Activated CD4-positive, alpha-beta memory T cell treated with anti-CD3 and anti-CD28 coated beads, Interleukin-2, amount 10 ng/mL, durations not matched to agents 7 days and 5 days (primary cell): ENCODE data around the gene DYRK3. TPM values are rescaled to one million over a fixed set of nuclear protein-coding genes. Genes with fewer than 3 reads are reported as not detected.
"Not testable (repeated sequence)": the region's sequence is repeated elsewhere in the genome, so short reads cannot be mapped to it uniquely, and the experiment has no call there.

Experiments
- CTCF ChIA-PET: fragments of 350-600 bp; sonication (Branson Sonifier 250); formaldehyde crosslinking; loops from one replicate; lab custom pipeline; 2021; ENCODE audit warnings: antibody characterized with exemption, inconsistent platforms; lab: Charles Lee
- POLR2A ChIA-PET: fragments of 350-600 bp; sonication (Branson Sonifier 250); formaldehyde crosslinking; loops from one replicate; lab custom pipeline; 2021; ENCODE audit warnings: antibody characterized with exemption; lab: Charles Lee
- DNase-seq: peaks from one replicate; pipeline ENCODE4 v3.0.0-alpha.2; 2020
- H3K27ac Mint-ChIP-seq: one replicate; pipeline ENCODE4 v1.8.0; 2021; ENCODE audit warnings: mild to moderate bottlenecking, mixed read lengths
- H3K27me3 Mint-ChIP-seq: one replicate; pipeline ENCODE4 v1.8.0; 2021; ENCODE audit warnings: mixed read lengths
- H3K36me3 Mint-ChIP-seq: one replicate; pipeline ENCODE4 v1.8.0; 2021; ENCODE audit warnings: low read depth, mixed read lengths
- H3K4me1 Mint-ChIP-seq: one replicate; pipeline ENCODE4 v1.8.0; 2021; ENCODE audit warnings: mixed read lengths
- H3K4me3 Mint-ChIP-seq: one replicate; pipeline ENCODE4 v1.8.0; 2021; ENCODE audit warnings: mild to moderate bottlenecking, mixed read lengths
- H3K9me3 Mint-ChIP-seq: one replicate; pipeline ENCODE4 v1.8.0; 2021; ENCODE audit warnings: mixed read lengths
- total RNA-seq, 2 experiments: library from RNA; stranded (reverse); gene quantifications; one replicate each; pipeline ENCODE4 v1.2.3, GENCODE V29; 2021

The DYRK3 gene
- total RNA-seq, 2 experiments from 2014 or later = 8.8 to 9.2 TPM

DNA sequence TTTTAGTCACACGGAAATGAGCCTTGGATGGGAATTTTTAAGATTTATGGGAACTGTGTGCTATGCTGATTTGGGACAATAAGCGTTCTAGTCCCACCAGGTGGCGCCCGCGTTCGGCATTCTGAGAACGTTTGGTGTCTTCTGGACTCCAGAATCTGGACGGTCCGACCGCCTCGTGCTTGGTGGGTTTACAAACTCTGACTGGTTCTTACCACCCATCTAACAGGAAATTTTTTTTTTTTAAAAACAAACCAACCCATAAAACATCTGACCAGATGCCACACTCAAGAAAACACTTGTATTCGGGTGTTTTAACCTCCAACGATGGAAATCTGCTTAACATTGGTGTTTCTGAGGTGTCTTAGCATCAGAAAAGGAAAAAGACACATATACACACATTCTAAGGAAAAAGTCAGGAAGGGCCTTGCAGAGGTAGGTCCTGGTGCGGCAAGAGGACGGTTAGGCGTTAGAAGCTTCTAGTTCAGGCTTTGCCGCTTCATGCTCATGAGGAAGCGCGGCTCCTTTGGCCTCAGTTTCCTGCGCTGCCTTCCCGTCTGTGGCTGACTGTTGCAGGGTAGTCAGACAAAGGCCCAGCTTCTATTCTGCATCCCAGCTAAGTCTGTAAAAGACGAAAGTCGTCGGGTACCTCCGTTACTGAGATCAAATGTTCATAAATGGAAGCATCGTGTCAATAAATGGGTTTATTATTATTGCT lies 814 bp upstream of the DYRK3 start:
- Mint-ChIP-seq H3K4me1 (peaks cover 36% of the 10 kb centered on the region), H3K4me3 (peak overlapping the region; percentile 80), H3K36me3 (no peaks in the 10 kb centered on the region), H3K9me3 (no peaks in the 10 kb centered on the region), H3K27me3 (peaks cover 26% of the 10 kb centered on the region), H3K27ac (peak overlapping the region; percentile 80)
- POLR2A ChIA-PET = interaction anchor here (1.1 to 3.1 kb wide), 12 partner anchors 15 to 169 kb away, joined by 3 to 33 read pairs (median 6); partner anchors contain the start of genes EIF2D and IKBKE
- CTCF ChIA-PET = interaction anchor here (0.6 to 8.8 kb wide), 42 partner anchors 8 to 416 kb away, joined by 3 to 250 read pairs (median 5); partner anchors contain the start of genes EIF2D and FCMR
- DNase-seq = peak; percentile 80

DNA sequence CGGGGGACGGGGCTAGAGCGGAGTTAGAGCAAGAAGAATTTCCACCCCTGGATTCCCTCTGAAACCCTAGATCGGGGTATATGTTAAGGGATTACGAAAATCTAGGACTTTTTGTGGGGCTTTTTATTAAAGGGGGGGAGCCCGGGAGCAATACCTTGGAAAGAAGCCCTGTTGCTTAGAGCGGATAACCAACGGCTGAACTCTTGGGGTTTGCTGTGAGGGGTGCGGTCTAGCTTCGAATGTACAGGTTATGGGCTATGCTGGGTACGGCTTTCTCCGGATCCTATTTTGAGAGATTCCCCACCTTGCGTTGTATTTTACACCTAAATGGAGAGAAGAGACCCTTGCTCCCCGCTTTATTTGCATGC lies 626 bp downstream of the DYRK3 start:
- Mint-ChIP-seq H3K27ac (no peak overlapping the region), H3K36me3 (no peaks in the 10 kb centered on the region), H3K4me1 (peaks cover 36% of the 10 kb centered on the region), H3K27me3 (peaks cover 22% of the 10 kb centered on the region), H3K4me3 (peak overlapping the region; percentile 80), H3K9me3 (no peaks in the 10 kb centered on the region)
- DNase-seq = peak; percentile 25
- ChIA-PET POLR2A (interaction anchor here (0.8 to 3.1 kb wide), 12 partner anchors 13 to 166 kb away, joined by 3 to 33 read pairs (median 6); partner anchors contain the start of genes EIF2D and IKBKE), CTCF (interaction anchor here (0.6 to 8.8 kb wide), 22 partner anchors 9 to 1161 kb away, joined by 3 to 250 read pairs (median 7); partner anchors contain the start of genes EIF2D and FCMR)

DNA sequence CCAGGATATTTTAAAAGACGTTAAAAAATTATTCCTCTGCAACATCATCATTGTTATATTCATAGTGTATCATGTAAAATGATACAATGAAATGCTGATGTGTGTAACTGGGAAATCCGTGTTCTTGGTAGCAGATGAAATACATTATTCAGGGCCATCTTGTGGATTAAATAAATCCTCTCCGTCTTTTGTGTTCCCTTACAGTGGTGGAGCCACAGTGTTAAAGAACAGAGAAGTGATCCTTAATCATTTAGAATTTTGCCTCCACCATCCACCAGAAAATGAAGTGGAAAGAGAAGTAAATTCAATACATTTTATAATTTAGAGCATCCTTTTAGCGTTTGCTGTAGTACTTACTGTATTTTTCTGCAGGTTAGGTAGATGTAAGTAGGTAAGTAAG lies 1.3 kb downstream of the DYRK3 start:
- ChIA-PET POLR2A (interaction anchor here (1.7 to 3.1 kb wide), 2 partner anchors 27 kb away, joined by 6 to 33 read pairs; no protein-coding TSS in a partner anchor), CTCF (interaction anchor here (0.9 to 8.8 kb wide), 9 partner anchors 9 to 173 kb away, joined by 3 to 250 read pairs (median 5); partner anchors contain the start of gene EIF2D)
- DNase-seq = no peak
- Mint-ChIP-seq H3K4me3 (peak overlapping the region; percentile 9), H3K36me3 (no peaks in the 10 kb centered on the region), H3K4me1 (peaks cover 36% of the 10 kb centered on the region), H3K27ac (no peak overlapping the region), H3K27me3 (peaks cover 16% of the 10 kb centered on the region), H3K9me3 (no peaks in the 10 kb centered on the region)

DNA sequence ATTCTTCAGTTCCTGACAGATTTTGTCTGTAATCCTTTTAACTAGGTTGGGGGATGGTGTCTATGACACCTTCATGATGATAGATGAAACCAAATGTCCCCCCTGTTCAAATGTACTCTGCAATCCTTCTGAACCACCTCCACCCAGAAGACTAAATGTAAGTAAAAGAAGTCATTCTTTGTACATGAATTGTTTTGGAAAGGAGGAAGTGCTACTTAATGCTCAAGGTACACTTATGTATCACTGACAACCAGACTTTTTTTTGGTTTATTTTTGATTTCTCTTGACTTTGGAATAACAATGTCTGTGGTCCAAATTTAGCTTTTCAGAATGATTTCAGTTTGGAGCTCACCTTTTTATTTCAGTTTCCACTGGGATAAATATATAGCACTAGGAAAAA lies 2.3 kb downstream of the DYRK3 start:
- Mint-ChIP-seq H3K4me3 (no peak overlapping the region), H3K9me3 (no peaks in the 10 kb centered on the region), H3K36me3 (no peaks in the 10 kb centered on the region), H3K4me1 (peaks cover 36% of the 10 kb centered on the region), H3K27me3 (peaks cover 9% of the 10 kb centered on the region), H3K27ac (no peak overlapping the region)
- ChIA-PET POLR2A (interaction anchor here (1.7 kb wide), 1 partner anchor 26 kb away, joined by 6 read pairs; no protein-coding TSS in a partner anchor), CTCF (interaction anchor here (0.9 to 8.8 kb wide), 5 partner anchors 10 to 172 kb away, joined by 3 to 250 read pairs (median 4); partner anchors contain the start of gene EIF2D)
- no peak for DNase-seq

DNA sequence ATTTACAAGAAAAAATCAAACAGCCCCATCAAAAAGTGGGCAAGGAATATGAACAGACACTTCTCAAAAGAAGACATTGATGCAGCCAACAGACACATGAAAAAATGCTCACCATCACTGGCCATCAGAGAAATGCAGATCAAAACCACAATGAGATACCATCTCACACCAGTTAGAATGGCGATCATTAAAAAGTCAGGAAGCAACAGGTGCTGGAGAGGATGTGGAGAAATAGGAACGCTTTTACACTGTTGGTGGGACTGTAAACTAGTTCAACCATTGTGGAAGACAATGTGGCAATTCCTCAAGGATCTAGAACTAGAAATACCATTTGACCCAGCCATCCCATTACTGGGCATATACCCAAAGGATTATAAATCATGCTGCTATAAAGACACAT lies 6.7 kb downstream of the DYRK3 start:
- DNase-seq, H3K27me3 Mint-ChIP-seq, H3K4me1 Mint-ChIP-seq, CTCF ChIA-PET, POLR2A ChIA-PET, H3K9me3 Mint-ChIP-seq, H3K36me3 Mint-ChIP-seq, H3K4me3 Mint-ChIP-seq, H3K27ac Mint-ChIP-seq: not testable (repeated sequence)

DNA sequence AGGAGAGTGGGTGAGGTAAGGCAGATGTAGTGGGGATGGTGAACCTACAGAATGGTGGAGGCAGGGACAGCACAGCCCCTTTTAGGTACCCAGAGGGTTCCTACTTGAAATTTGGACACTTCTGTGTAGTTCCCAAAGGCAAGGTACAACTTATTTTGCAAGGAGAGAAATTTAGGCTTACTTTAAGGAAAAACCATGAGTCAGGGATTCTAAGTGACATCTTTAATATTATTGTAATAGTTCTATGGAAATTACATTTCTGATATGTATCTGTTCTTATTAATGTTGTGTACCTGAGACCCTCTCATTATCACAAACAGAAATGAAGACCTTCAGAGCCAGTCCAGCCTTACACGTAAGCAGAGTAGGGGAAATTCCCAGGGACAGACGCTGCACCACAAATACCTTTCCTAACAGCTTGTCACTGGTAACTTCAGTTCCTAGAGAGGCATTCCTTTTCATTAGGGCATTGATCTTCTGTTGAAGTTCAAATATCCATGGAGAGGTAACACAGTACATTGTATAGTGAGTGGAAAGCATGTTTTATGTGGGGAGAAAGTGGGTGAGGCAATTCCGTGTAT lies 7.9 kb downstream of the DYRK3 start:
- POLR2A ChIA-PET = no interaction called here
- CTCF ChIA-PET = interaction anchor here (8.4 kb wide), 1 partner anchor 20 kb away, joined by 50 read pairs; no protein-coding TSS in a partner anchor
- Mint-ChIP-seq H3K36me3 (peaks cover 16% of the 10 kb centered on the region), H3K4me3 (no peak overlapping the region), H3K4me1 (peaks cover 2% of the 10 kb centered on the region), H3K27ac (no peak overlapping the region), H3K9me3 (no peaks in the 10 kb centered on the region), H3K27me3 (no peaks in the 10 kb centered on the region)
- DNase-seq = no peak

DNA sequence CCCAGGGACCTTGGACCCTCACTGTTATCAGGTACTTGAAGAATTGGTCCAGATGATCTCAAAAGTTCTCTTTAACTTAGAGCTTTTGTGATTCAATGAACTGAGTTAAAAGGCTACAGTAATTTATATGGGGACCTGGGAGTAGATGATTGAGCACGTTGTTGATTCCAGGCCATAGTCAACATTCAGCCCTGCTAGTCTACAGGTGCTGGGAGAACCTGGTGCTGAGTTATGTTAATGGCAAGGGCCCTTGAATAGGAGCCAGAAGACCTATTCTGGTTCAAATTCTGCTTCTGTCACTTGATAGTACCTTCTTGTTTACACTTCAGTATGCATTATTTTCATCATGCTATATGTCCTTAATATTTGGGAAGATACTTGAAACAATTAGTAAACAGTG lies 11.2 kb downstream of the DYRK3 start:
- POLR2A ChIA-PET = no interaction called here
- no peaks in the 10 kb centered on the region for H3K9me3 Mint-ChIP-seq
- no peaks in the 10 kb centered on the region for H3K27me3 Mint-ChIP-seq
- H3K27ac Mint-ChIP-seq = no peak overlapping the region
- H3K4me1 Mint-ChIP-seq = peaks cover 5% of the 10 kb centered on the region
- no peak for DNase-seq
- H3K4me3 Mint-ChIP-seq = no peak overlapping the region
- H3K36me3 Mint-ChIP-seq = peaks cover 29% of the 10 kb centered on the region
- CTCF ChIA-PET = interaction anchor here (5.1 to 8.4 kb wide), 2 partner anchors 13 to 17 kb away, joined by 25 to 50 read pairs; partner anchors contain the start of gene DYRK3

DNA sequence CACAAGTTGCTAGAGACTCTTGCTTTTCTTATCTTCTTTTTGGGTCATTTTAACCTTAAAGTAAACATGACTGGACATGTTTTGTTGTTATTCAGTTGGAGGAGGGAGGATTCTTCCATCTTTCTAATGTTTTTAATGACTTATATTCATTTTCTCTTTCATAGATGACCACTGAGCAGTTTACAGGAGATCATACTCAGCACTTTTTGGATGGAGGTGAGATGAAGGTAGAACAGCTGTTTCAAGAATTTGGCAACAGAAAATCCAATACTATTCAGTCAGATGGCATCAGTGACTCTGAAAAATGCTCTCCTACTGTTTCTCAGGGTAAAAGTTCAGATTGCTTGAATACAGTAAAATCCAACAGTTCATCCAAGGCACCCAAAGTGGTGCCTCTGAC lies 11.9 kb downstream of the DYRK3 start:
- Mint-ChIP-seq H3K9me3 (no peaks in the 10 kb centered on the region), H3K36me3 (peaks cover 34% of the 10 kb centered on the region), H3K4me1 (peaks cover 5% of the 10 kb centered on the region), H3K27ac (no peak overlapping the region), H3K27me3 (no peaks in the 10 kb centered on the region), H3K4me3 (no peak overlapping the region)
- POLR2A ChIA-PET = no interaction called here
- no peak for DNase-seq
- CTCF ChIA-PET = interaction anchor here (0.8 to 8.4 kb wide), 7 partner anchors 13 to 226 kb away, joined by 3 to 50 read pairs (median 4); partner anchors contain the start of gene DYRK3

DNA sequence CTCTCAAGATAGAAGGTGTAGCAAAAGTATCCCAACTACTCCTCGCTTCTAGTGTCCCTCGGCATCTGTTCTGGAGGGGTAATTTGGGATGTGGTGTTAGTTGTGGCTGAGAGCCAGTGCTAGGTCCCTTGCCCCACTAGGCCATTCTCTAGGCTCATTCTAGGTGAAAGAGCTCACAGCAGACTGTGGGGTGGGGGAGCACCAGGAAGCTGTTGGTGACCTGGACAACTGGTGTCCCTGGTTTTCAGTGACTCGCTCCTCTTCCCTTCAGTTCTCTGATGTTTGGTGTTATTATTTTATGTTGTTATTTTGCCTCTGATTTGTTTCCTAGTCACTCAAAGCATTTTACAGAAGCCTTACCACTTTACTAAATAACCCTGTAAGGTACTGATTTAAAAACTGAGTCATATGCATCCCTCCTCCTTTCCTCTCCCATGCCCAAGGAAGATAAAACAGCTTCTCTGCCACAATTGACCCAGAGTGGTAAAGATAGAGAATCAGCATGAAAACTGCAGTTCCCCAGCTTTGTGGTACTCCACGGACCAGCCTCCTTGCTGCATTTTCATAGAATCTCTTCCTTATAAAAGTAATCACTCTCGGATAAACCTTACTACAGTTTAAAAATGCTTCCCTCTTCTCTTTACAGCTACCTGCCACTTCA lies 14.1 kb downstream of the DYRK3 start:
- DNase-seq = no peak
- Mint-ChIP-seq H3K36me3 (peaks cover 38% of the 10 kb centered on the region), H3K27ac (no peak overlapping the region), H3K4me1 (peaks cover 5% of the 10 kb centered on the region), H3K9me3 (no peaks in the 10 kb centered on the region), H3K27me3 (no peaks in the 10 kb centered on the region), H3K4me3 (no peak overlapping the region)
- ChIA-PET POLR2A (interaction anchor here (0.9 kb wide), 2 partner anchors 14 to 178 kb away, joined by 3 read pairs; partner anchors contain the start of gene DYRK3), CTCF (interaction anchor here (1.3 to 8.4 kb wide), 7 partner anchors 9 to 187 kb away, joined by 4 to 50 read pairs (median 5); partner anchors contain the start of genes DYRK3 and EIF2D)

DNA sequence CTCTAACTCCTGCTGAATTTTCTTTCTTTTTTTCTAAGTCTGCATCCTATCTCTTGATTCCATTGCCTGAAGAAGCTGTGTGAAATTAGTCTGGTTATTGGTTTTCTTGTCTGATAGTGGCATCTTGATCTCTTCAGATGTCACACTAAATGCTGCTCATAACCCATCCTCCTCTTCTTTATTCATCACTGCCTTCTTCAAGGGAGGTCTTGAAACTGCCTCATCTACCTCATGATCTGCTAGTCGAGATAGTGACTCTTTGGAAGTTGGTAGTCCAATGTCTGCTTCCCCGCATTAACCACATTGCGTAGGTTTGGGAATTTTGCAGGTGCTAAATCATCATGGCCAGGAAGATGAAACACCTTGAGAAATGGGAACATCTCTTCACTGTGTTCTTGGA lies 15.7 kb downstream of the DYRK3 start:
- Mint-ChIP-seq H3K4me3 (no peak overlapping the region), H3K4me1 (peaks cover 5% of the 10 kb centered on the region), H3K9me3 (no peaks in the 10 kb centered on the region), H3K27me3 (no peaks in the 10 kb centered on the region), H3K36me3 (peaks cover 38% of the 10 kb centered on the region), H3K27ac (no peak overlapping the region)
- CTCF ChIA-PET = interaction anchor here (8.4 kb wide), 1 partner anchor 12 kb away, joined by 50 read pairs; no protein-coding TSS in a partner anchor
- POLR2A ChIA-PET = no interaction called here
- DNase-seq = no peak

DNA sequence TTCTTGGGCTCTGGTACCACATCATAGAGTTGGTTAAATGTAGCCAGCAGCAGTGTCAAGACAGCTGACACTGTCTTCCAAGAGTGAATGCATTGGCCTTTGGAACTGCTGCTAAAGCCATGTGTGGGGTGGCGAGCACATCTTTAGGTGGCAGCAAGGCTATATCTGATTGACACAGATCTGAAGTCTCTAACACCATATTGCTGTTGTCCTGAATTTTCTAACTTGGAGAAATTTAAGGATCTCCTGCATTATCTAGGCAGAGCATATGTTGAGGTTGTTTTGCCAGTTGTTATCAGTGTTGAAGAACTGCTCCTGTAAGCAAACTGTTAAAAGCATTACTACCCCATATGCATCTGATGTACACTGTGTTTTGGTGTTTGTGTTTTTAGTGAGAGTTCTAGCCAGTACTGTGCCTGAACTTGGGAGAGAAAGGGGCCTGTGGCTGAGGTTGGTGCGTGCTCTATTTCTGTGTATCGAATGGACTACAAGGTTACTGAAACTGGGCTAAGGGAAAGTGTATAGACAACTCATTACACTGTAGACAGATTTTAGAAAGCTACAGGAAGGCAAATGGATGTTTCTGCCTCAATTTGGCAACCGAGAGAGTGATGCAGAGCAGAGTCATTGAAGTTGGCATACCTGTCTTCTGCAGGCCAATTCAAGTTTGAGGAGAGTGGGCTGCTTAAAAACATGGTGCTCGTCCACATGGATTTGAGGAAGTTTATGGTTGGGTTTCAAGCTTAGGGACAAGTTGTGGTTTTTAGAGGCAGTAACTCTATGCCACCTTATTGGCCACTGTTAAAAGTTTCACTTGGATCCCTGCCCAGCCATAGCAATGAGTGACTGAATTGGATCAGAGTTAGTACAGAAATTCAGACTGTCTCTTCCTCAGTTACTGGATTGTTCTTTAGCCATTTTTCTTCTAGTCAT lies 16.9 kb downstream of the DYRK3 start:
- no peak overlapping the region for H3K4me3 Mint-ChIP-seq
- H3K4me1 Mint-ChIP-seq = peaks cover 5% of the 10 kb centered on the region
- ChIA-PET POLR2A (no interaction called here), CTCF (interaction anchor here (1.9 to 8.4 kb wide), 2 partner anchors 11 kb away, joined by 12 to 50 read pairs; no protein-coding TSS in a partner anchor)
- no peaks in the 10 kb centered on the region for H3K9me3 Mint-ChIP-seq
- peaks cover under 1% of the 10 kb centered on the region for H3K27me3 Mint-ChIP-seq
- H3K27ac Mint-ChIP-seq = no peak overlapping the region
- H3K36me3 Mint-ChIP-seq = peaks cover 32% of the 10 kb centered on the region
- DNase-seq = no peak
